Measurements from ENCODE around the gene SH3TC1. TPM values are rescaled to one million over a fixed set of nuclear protein-coding genes. Genes with fewer than 3 reads are reported as not detected.

The SH3TC1 gene
- total and polyA plus RNA-seq, 2 of the 13 experiments (the other 11 are each of a cell fraction or from before 2014, with no cell fraction given) = 14.9 to 21.8 TPM

DNA sequence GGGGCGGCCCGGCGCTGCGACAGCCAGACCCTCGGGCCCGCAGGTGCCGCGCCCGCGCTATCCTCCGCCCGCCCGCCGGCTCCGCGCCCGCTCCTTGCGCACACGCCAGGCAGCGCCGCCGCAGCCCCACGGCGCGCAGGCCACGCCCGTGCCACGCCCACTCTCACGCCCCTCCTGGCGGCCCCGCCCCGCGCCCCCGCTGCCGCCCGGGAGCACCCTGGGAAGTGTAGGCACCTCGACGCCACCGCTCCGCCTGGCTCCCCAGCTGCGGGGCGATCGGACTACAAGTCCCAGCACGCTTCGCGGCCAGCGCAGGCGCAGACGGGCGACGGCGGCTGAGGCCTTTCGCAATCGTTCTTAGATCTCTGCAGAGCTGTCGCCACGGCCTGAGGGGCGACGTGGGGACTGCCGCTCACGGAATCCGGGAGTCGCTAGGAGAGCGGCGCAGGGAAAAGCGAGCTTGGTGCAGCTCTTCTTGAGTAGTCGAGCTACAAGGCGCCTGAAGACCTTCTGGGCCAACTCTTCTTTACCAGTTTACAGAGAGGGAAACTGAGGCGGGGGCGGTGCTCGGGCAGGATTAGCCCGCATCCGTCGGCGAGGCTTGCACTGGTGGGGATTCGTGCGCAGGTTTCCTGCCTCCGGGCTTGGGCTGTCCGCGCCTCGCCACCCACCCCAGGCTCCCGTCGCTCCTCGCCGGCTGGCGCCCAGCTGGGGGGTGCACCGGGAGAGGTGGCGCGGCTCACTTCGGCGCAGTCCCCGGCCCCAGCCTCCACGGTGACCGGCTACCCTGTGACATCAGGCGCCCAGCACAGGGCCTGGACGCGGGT lies 40.2 kb upstream of the SH3TC1 start, which contains the start of gene ABLIM2:
Gene ABLIM2, minus strand, starts transcription at position 104 of the 827 bp plus-strand sequence. CDS start 124 bp downstream, outside the sequence.
- Histone ChIP-seq H3K27ac (ENCODE audit: extremely low read length, insufficient read depth, low read length) (no peak within 1 kb of the TSS), H2AFZ (ENCODE audit: low read length) (no peak within 1 kb of the TSS), H3K4me2 (ENCODE audit: low read depth, low read length) (peak within 1 kb of the TSS; percentile 100), H3K4me3 (replicated peaks in 1 of 3; ENCODE audit: insufficient read depth in 1 of 3, low read depth in 2 of 3, low read length in 3 of 3) (peak within 1 kb of the TSS; percentile 62 to 76 (median 75)), H3K4me1 (ENCODE audit: insufficient read depth, low read length) (peaks cover 7% of the 10 kb centered on the region; the same call in 1 of the 2 replicates), H4K20me1 (ENCODE audit: insufficient read depth, low read length) (no peaks in the 10 kb centered on the region), H3K9ac (ENCODE audit: insufficient read depth, low read depth, low read length) (peak within 1 kb of the TSS; percentile 27; the same call in 1 of the 2 replicates), H3K9me3 (ENCODE audit: low read length) (no peaks in the 10 kb centered on the region), H3K36me3 (replicated peaks in 1 of 2; ENCODE audit: control insufficient read depth in 1 of 2, insufficient read depth in 2 of 2, low read length in 2 of 2) (no peaks in the 10 kb centered on the region), H3K27me3 (ENCODE audit: control insufficient read depth in 1 of 2, insufficient read depth in 2 of 2, low read length in 2 of 2) (peaks cover 11 to 61% of the 10 kb centered on the region in 2 experiments), H3K79me2 (ENCODE audit: insufficient read depth, low read length) (no peaks in the 10 kb centered on the region)
- CTCF ChIA-PET (ENCODE audit: low intra/inter-chr PET ratio, low total read pairs) = no interaction called here
- peak; percentile 64 for FAIRE-seq
- POLR2A ChIA-PET = no interaction called here
- ATAC-seq = peak; percentile 94
- WGBS (ENCODE audit: low lambda C conversion rate) = 3% methylated on average over 20 of the region's 96 CpGs
- peak; percentile 92 for DNase-seq (ENCODE audit: low spot score)
- in situ Hi-C loops (cut with HindIII; ENCODE audit: extremely low pct_ligation_motif_present, low pct_unique_long_range_greater_than_20kb) (no loop called here), intact Hi-C loops (cut with micrococcal nuclease; ENCODE audit: unreplicated experiment) (no loop called here)
- BruUV-seq (replicated peaks) = no TSS peak
- TF ChIP-seq, protein P1, sequence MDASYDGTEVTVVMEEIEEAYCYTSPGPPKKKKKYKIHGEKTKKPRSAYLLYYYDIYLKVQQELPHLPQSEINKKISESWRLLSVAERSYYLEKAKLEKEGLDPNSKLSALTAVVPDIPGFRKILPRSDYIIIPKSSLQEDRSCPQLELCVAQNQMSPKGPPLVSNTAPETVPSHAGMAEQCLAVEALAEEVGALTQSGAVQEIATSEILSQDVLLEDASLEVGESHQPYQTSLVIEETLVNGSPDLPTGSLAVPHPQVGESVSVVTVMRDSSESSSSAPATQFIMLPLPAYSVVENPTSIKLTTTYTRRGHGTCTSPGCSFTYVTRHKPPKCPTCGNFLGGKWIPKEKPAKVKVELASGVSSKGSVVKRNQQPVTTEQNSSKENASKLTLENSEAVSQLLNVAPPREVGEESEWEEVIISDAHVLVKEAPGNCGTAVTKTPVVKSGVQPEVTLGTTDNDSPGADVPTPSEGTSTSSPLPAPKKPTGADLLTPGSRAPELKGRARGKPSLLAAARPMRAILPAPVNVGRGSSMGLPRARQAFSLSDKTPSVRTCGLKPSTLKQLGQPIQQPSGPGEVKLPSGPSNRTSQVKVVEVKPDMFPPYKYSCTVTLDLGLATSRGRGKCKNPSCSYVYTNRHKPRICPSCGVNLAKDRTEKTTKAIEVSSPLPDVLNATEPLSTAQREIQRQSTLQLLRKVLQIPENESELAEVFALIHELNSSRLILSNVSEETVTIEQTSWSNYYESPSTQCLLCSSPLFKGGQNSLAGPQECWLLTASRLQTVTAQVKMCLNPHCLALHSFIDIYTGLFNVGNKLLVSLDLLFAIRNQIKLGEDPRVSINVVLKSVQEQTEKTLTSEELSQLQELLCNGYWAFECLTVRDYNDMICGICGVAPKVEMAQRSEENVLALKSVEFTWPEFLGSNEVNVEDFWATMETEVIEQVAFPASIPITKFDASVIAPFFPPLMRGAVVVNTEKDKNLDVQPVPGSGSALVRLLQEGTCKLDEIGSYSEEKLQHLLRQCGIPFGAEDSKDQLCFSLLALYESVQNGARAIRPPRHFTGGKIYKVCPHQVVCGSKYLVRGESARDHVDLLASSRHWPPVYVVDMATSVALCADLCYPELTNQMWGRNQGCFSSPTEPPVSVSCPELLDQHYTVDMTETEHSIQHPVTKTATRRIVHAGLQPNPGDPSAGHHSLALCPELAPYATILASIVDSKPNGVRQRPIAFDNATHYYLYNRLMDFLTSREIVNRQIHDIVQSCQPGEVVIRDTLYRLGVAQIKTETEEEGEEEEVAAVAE (CRISPR knock-in tag; IDR thresholded peaks at IDR 0.05; ENCODE audit: borderline replicate concordance) = no peak; the same call in 1 of the 2 replicates
- no peak for TF ChIP-seq ZNF136 (CRISPR knock-in tag; IDR thresholded peaks at IDR 0.05; ENCODE audit: low read depth)
- TF ChIP-seq HMG20B (CRISPR knock-in tag; conservative IDR thresholded peaks at IDR 0.05) = no peak
- peak; percentile 69; the same call in 1 of the 2 replicates for TF ChIP-seq MAZ (IDR thresholded peaks at IDR 0.05; ENCODE audit: borderline replicate concordance, low read depth, low read length)
- peak; percentile 85 for TF ChIP-seq MAZ (CRISPR knock-in tag; IDR thresholded peaks at IDR 0.05; ENCODE audit: low read depth)
- TF ChIP-seq GPBP1L1 (CRISPR knock-in tag; IDR thresholded peaks at IDR 0.05) = no peak
- TF ChIP-seq MTF2 (CRISPR knock-in tag; IDR thresholded peaks at IDR 0.05; ENCODE audit: borderline replicate concordance) = peak; percentile 94
- TF ChIP-seq CENPX (CRISPR knock-in tag; IDR thresholded peaks at IDR 0.05) = no peak
- no peak for TF ChIP-seq HOXA5 (CRISPR knock-in tag; IDR thresholded peaks at IDR 0.05)
- no peak for TF ChIP-seq ATF6 (CRISPR knock-in tag; conservative IDR thresholded peaks at IDR 0.05)
- no peak; the same call in 1 of the 2 replicates for TF ChIP-seq ZNF280B (CRISPR knock-in tag; IDR thresholded peaks at IDR 0.05; ENCODE audit: borderline replicate concordance)
- no peak for TF ChIP-seq SIN3A (IDR thresholded peaks at IDR 0.05; ENCODE audit: borderline replicate concordance, low read depth, low read length)

Measured in HepG2 (cell line).